ENCODE data around the gene SETD6. TPM values are rescaled to one million over a fixed set of nuclear protein-coding genes. Genes with fewer than 3 reads are reported as not detected.
"Not testable (repeated sequence)": the region's sequence is repeated elsewhere in the genome, so short reads cannot be mapped to it uniquely, and the experiment has no call there.

Gene SETD6, protein sequence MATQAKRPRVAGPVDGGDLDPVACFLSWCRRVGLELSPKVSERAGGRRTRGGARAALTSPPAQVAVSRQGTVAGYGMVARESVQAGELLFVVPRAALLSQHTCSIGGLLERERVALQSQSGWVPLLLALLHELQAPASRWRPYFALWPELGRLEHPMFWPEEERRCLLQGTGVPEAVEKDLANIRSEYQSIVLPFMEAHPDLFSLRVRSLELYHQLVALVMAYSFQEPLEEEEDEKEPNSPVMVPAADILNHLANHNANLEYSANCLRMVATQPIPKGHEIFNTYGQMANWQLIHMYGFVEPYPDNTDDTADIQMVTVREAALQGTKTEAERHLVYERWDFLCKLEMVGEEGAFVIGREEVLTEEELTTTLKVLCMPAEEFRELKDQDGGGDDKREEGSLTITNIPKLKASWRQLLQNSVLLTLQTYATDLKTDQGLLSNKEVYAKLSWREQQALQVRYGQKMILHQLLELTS
- polyA plus RNA-seq (ENCODE audit: insufficient read length) = 47.0 TPM
- long read RNA-seq, donor 1, partial matches to known transcripts = 0 of 4 reads
- long read RNA-seq, donor 1, other reads (novel, unspliced or antisense) = 0 of 4 reads
- long read RNA-seq, donor 2, partial matches to known transcripts = 12 of 17 reads
- long read RNA-seq, donor 2, other reads (novel, unspliced or antisense) = 0 of 17 reads
- long read RNA-seq, donor 3, partial matches to known transcripts = 9 of 14 reads
- long read RNA-seq, donor 3, other reads (novel, unspliced or antisense) = 0 of 14 reads
- long read RNA-seq, donor 4 = 0 reads
- long read RNA-seq, donor 5, partial matches to known transcripts = 10 of 17 reads
- long read RNA-seq, donor 5, other reads (novel, unspliced or antisense) = 0 of 17 reads
- long read RNA-seq, donor 6, partial matches to known transcripts = 0 of 3 reads
- long read RNA-seq, donor 6, other reads (novel, unspliced or antisense) = 0 of 3 reads
- long read RNA-seq, donor 7, transcript SETD6-208 (3 exons, 1,261 nt) = major isoform, 5 of 9 reads
- long read RNA-seq, donor 7, partial matches to known transcripts = 0 of 9 reads
- long read RNA-seq, donor 7, other reads (novel, unspliced or antisense) = 0 of 9 reads
- long read RNA-seq, donor 8, partial matches to known transcripts = 41 of 42 reads
- long read RNA-seq, donor 8, other reads (novel, unspliced or antisense) = 0 of 42 reads

DNA sequence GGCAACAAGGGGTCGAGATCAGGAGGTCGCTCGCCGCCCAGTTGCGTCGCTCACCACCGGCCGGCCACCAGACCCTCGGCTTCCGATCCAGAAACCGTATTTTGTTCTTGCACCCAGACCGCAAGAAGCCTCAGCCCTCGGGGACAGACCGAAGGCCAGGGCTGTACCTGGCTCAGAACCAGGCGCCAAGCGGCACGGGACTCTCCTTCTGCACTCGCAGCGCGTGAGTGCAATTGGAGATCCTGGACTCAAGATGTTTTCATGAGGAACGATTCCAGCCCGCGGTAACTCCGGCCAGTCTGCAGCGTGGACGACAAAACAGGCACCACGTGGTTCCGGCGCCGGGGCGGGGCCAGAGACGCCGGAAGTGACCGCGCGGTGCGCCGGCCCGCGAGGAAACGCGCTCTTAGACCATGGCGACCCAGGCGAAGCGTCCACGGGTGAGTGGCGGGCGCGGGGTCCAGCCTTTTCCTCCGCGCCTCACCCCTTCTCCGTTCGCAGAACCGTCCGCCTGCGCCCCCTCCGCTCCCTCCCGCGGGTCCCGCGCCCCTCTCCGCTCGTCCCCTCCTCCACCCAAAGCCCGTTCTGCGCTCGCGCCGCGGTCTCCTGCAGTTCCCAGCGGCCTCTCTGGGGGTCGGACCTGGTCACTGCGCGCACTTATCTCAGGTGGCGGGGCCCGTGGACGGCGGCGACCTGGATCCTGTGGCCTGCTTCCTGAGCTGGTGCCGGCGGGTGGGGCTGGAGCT, at the start of gene SETD6:
Gene SETD6, plus strand, starts transcription at position 393 of the 746 bp plus-strand sequence. Its CDS starts 21 bp downstream, at position 414.
- DNase-seq = peak; percentile 85

DNA sequence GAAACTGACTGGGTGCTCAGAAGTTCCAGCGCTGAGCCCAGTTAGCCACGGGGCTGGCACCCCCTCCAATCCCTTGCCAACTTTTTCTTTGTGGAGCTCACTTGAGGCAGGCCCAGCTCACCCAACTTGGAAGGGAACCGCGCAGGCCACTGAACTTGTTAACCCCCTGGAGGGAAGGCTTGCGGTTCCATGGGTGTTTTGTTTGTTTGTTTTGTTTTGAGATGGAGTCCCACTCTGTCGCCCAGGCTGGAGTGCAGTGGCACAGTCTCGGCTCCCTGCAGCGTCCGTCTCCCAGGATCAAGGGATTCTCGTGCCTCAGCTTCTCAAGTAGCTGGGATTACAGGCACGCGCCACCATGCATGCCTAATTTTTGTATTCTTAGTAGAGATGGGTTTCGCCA, 49.5 kb upstream of the SETD6 start:
- no peak for DNase-seq

DNA sequence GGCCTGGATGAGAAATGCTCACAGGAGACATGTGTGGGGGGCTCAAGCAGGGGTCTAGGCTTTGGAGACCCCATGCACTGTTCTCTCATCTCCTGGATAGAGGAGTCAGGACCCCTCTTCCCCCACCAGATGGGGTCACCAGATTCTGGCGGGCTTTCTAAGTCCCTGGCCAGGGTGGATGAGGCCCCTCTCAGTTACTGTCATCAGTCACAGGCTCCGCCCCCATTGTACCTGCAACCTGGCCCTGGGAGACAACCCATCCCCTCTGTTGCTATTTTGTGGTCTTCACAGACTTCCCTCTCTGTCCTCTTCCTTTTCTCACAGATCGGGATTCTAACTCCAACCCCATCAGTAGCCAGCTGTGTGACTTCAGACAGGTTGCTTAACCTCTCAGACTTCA, 48.9 kb upstream of the SETD6 start:
- no peak for DNase-seq

DNA sequence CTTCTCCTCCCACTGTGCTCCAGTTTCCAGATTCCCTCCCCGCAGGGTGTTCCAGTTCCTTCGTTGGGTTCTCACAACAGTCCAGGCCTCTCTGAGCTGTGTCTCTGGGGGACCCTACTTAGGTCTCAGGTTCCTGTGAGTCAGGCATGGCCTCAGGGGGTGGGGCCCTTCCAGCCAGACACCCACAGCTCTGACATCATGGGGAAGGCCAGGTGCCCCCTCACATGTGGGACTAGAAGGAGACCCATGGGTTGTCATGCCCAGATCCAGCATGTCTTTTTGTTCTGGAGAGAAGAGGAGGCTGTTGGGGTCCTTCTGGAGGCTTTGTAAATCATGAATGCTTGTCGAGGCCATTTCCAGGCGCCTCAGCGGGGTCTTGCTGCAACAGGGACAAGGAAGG, 47.4 kb upstream of the SETD6 start:
- no peak for DNase-seq

DNA sequence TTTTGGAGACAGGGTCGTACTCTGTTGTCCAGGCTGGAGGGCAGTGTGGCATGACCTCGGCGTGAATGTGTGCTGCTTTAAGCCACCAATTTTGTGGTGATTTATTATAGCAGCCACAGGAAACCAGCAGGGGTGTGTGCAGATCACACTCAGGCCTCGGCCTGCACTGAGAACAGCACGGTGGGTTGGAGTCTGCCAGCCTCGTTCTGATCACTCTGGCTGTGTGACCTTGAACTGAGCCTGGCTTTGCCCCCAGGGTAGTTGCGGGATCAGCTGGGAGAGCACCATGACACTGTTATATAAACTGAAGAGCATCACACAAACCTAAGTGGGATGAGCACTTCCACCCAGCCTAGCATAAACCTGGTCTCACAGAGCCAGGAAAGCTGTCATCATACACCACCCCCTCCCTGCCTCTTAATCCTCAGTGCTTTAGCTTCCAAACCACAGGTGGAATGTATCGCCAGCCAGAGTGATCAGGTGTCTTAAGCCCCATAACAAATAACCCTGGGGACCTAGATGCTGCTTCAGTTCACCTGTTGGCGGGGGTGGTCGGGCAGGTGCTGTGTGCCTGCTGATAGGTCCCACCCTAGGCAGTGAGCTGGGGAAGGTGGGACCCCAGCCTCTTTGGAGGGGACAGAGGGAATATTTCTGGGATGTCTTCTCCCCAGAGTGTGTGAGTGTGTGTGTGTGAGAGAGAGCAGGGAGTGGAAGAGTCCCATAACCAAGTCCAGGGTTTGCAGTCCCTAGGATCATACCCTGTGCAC, 43.9 kb upstream of the SETD6 start:
- DNase-seq = no peak

DNA sequence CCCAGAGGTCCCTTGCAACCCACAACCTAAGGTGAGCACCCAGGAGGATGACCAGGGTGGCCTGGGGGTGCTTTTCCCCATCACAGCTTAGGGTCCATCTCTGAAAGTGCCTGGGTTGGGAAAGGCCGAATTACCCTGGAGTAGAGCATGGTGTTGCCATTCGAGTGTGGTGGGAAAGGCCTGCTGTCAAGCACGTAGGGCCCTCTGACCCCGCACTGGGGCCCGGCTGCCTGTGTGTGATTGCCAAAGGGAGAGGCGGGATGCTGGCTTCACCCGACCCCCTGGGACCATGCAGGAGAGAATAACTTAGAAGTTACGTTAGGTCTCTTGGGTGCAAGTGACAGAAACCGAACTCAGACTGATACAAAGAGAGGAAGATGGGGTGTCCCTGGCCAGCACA, 43.1 kb upstream of the SETD6 start:
- DNase-seq = no peak

DNA sequence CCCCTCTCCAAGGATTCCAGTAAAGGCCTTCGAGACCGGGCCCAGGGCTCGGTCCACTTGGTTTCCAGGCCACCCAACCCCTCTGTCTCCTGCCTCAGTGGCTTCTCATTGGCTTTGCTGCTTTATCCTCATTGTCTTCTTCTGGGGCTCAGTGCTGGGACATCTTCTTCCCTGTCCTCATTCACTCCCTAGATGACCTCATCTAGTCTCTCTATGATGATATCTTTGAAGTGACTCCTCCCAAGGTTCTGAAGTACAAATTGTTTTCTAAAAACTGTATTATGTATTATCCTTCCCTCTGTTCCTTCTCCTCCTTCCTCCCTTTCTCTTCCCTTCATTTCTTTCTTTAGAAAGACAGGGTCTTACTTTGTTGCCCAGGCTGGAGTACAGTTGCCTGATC, 42.5 kb upstream of the SETD6 start:
- DNase-seq = no peak

DNA sequence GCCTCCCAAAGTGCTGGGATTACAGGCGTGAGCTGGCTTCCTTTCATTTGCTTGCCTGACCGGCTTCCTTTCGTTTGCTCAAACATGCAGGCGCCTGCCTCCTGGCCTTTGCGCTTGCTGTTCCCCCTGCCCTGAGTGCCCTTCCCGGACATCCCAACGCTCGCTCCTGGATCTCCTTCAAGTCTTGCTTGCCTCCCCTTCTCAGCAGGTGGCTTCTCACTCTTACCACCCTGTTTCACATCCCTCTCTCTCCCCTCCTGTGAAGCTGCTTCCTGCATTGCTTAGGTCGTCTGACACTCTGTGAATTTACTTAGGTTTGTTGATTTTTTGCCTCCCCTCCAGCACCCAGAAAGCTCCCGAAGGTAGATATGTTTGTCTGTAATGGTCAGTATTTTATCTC, 41.0 kb upstream of the SETD6 start:
- no peak for DNase-seq

DNA sequence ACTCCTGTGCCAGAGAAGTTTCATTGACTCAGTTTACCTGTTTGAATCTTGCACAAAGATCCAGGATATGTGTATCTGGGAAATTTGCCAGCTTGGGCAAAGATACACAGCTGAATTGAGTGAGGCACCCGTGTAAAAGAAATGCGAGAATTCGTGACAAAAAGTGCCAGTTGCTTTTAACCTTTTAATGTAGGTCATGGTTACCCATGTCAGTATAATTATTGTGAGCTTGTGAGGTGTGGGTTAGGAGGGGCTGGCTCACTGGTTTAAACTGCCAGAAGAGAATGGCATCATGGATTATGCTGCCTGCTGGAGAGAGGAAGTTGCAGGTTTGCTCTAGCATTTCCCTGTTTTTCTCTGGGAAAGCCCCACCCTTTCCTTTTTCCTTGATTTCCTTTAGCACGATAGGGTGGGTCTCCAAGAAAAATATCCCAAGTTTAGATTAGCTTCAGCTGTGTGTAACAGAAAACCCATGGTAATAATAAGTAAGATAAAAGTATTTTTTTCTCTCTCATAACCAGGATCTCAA, 40.2 kb upstream of the SETD6 start:
- no peak for DNase-seq

DNA sequence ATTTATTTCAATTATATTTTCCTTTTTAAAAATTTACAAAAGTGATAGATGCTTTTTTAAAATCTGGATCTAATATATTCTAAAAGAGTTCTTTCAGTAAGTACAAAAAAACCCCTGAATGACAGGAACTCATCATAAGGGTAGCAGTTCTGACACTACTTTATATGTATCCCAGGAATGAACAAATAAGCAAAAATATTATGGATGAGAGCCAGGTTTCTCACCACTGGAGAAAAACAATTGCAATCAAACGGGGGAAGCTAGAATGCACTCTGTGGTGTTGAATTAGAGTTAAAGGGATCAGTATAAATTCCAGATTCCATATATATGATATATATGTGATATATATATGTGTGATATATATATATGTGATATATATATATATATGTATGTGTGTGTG, 38.5 kb upstream of the SETD6 start:
- no peak for DNase-seq

DNA sequence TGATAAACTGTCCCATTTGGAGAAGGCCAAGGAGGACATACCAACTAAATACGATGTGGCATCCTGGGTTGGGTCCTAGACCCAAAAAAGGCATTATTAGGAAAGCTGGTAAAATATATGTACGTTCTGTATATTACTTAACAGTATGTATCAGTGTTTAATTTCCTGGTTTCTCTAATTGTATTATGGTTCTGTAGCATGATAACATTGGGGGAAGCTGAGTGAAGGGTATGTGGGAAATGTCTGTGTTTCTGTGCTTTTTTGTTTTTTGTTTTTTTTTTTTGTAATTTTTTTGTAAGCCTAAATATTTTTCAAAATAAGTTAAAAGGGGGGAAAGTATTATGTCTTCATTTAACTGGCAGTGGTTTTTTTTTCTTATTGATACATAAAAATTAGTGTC, 36.9 kb upstream of the SETD6 start:
- DNase-seq = no peak

DNA sequence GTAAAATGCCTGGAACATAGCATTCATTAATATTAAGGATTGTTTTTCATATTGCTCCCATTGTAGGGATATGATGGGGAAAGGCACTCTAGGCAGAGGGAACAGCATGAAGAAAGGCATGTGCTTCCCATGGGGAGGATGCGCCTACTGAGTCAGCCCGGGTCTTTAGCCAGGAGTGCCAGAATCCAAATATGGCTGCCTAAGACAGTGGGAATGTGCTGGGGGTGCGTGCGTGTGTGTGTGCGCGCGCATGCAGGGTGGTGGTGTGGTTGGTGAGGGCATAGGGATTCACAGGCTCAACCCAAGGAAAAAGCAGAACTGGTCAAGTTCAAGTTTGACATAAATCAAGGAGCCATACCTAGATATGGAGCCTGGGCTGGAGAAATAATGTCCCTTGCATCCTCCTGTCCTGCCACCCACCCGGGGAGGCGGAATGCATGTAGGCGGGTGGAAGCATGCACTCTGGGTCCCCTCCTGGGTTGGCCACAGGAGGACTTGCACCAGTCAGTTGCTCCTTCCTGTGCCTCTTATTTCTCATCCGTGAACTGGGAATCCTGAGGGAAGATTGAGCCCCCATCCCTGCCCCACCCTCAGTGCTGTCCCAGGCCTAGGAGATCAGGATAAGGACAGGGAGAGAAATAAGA, 34.0 kb upstream of the SETD6 start:
- no peak for DNase-seq

DNA sequence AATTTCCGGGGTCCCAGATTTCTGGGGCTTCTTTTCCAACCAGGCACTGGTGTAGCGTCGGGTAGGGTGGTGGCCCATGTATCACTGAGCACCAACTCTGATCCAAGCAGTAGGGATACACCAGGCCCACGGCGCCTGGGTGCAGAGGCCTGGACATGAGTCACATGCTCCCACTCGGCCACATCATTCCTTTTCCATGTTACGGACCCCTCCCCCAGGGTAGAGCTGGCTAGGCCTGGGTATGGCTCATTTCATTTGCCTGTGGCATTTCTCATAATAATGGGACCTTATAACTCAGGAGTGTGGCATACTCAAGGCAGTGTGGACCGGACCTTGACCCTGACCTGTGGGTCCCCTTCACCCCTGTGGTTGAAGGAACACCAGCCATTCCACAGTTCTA, 33.4 kb upstream of the SETD6 start:
- DNase-seq = no peak

DNA sequence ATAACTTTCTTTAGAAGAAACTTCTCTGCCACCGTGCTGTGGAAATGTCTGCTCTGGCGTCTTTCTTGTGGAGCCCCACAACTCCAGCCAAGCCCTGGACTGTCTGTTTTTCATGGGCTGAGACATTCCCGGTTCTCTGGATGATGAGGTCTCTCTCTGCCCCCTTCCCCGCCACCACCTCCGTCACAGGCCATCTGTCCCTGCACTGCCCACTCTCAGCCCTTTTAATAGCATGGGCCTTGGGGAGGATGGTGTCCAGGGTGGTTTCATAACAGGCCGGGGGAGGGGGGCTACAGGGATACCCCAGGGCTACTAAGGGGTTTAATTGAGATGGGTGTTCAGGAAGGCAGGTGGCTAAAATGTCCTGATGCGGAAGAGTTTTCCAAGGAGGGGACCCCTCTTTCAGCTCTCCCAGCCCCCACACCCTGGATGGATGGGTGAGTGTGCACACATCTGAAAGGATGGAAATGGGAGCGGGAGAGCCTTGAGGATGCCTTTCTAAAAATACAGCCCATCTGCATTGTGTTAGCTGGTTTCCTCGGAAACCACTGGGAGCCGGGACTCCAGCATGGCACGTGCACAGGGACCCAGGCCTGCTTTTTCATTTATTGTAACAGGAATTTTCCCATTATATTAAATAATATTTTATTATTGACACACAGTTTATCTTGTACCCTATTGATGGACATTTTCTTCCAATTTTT, 30.0 kb upstream of the SETD6 start:
- no peak for DNase-seq

DNA sequence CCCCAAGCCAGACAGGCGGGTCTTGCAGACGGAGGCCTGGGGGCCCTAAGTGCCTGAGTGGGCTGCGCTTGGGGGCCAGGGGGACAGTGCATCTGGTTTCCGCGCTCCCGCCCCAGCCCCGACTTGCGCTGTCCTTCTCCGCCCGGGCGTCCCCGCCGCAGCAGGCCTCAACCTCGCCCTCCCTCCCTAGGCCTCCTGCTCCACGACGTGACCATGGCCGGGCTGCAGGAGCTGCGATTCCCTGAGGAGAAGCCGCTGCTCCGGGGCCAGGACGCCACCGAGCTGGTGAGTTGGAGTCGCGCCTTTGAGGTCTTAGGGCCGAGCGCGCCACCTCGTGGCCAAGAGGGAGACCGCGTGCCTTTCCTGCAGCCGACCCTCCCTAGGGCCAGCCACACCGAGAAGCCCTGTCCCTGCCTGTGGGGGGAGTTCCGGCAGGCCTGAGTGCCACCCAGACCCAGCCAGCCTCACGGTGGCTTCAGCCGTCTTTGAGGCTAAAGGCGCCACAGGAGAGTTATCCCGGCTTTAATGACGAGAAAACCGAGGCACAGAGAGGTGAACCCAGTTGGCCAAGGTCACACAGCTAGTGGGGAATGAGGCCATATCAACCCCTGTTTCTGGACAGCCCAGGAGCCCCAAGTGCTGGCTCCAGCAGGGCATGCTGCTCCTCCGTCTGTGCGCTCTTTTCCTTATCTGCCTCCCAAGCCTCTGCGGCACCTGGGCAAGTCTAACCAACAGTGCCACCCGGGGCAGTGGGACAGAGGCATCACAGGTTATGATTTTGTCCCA, 27.6 kb upstream of the SETD6 start:
- DNase-seq = peak; percentile 77

DNA sequence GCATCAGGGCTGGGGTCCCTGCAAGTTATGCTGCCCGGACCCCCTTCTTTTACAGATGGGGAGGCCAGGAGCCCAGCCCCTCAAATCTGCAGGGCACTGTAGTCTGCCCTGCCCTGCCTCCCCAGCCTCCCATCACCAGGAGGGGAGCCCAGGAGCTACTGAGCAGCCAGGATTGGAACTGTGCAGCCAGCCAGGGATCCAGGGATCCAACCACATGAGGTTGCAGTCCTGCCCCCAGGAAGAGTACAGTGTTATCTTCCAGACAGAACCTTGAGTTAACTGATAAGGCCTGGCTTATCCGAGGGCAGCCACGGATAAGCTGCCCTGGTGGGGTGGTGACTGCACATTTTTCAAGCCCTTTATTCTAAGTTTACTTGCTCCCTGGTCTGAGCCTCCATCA, 26.8 kb upstream of the SETD6 start:
- no peak for DNase-seq

DNA sequence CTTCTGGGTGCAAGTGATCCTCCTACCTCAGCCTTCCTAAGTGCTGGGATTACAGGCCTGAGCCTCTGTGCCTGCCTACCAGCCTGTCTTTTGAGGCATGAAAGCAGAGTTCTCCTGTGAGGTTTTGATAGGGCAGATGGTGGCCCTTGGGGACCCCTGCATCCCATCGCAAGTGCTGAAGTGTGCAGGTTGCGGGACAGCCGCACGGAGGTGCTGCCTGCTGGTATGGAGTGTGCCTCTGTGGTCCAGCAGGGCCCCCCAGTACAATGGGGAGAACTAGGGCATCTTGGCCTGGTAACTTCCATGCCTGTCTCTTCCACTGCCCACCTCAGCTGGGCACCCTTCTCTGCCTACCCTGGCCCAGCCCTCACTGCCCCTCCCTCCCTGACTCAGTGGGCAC, 25.3 kb upstream of the SETD6 start:
- DNase-seq = no peak

DNA sequence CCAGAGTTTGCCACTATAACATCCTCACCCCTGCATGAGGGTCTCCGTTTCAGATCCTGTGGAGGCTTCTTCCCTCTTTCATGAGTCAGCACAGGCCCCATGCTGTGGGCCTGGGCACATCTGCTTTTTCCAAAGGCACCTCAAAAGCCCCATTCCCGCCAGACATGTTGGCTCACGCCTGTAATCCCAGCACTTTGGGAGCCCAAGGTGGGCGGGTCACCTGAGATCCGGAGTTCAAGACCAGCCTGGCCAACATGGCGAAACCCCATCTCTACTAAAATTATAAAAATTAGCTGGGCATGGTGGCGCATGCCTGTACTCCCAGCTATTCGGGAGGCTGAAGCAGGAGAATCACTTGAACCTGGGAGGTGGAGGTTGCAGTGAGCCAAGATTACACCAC, 24.8 kb upstream of the SETD6 start:
- DNase-seq = not testable (repeated sequence)

DNA sequence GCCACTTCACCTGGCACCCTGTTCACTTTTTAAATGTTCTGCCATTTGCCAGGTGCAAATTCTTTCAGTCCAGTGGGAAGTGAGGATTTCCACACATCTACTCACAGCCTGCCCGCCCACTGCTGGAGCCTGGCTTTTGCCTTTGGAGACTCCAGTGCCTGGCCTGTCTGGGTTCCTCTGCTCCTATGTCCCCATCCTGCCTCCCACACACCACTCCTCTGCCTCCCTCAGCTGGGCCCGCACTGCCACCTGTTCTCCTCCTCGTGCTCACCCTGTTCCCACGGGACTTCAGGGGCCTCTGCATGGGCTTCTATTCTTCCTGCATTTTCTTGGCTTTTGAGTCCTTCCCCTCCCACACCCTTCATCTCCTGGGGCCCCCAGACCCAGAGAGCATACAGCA, 23.3 kb upstream of the SETD6 start:
- DNase-seq = no peak

Measured in left kidney (tissue), 8 donors.